Stomach (tissue), 9 donors: Measurements from ENCODE around the gene KLK8. TPM values are rescaled to one million over a fixed set of nuclear protein-coding genes. Genes with fewer than 3 reads are reported as not detected.

ENCODE experiments used
- DNase-seq, 2 donors: peaks; one replicate each; pipeline versions ENCODE4 v3.0.0 to v3.0.0-alpha.2; 2013 to 2019
- H3K27ac ChIP-seq, 5 donors: fragments of 200-600 bp in 4 of 5; sonication (generic) in 4 of 5; one replicate each; pipeline ENCODE4 v1.5.1; 2013 to 2019; ENCODE audit warnings: mild to moderate bottlenecking in 1 of 5, moderate library complexity in 1 of 5
- H3K27me3 ChIP-seq, 3 donors: fragments of 200-600 bp; sonication (generic); one replicate each; pipeline ENCODE4 v1.5.1; 2017 to 2019; ENCODE audit warnings: mixed run types in 1 of 3
- H3K36me3 ChIP-seq, 4 donors: fragments of 200-600 bp; sonication (generic); 1 replicate in 3 of 4; 2 replicates in 1 of 4; pipeline ENCODE4 v1.5.1; 2016 to 2019
- H3K4me1 ChIP-seq, 4 donors: fragments of 200-600 bp; sonication (generic); one replicate each; pipeline ENCODE4 v1.5.1; 2016 to 2019
- H3K4me3 ChIP-seq, 4 donors: fragments of 200-600 bp; sonication (generic) in 3 of 4; one replicate each; pipeline ENCODE4 v1.5.1; 2016 to 2019; ENCODE audit warnings: mild to moderate bottlenecking in 1 of 4
- H3K9me3 ChIP-seq, 4 donors: fragments of 200-600 bp; sonication (generic); one replicate each; pipeline ENCODE4 v1.5.1; 2016 to 2019
- EP300 ChIP-seq: sonication (generic); formaldehyde crosslinking; IDR thresholded peaks from one replicate; pipeline ENCODE4 v1.6.1; 2017; ENCODE audit warnings: antibody characterized with exemption
- POLR2A ChIP-seq, 4 donors: fragments of 450-650 bp; IDR thresholded peaks; one replicate each; pipeline ENCODE4 v1.6.1; 2016; ENCODE audit warnings: antibody characterized with exemption in 4 of 4, control low read depth in 2 of 4, mild to moderate bottlenecking in 1 of 4, moderate library complexity in 1 of 4
- POLR2AphosphoS5 ChIP-seq, 3 donors: sonication (generic); formaldehyde crosslinking; IDR thresholded peaks; one replicate each; pipeline ENCODE4 v1.6.1; 2016; ENCODE audit warnings: antibody characterized with exemption in 3 of 3
- whole genome bisulfite sequencing, 5 donors: extraction: QIAGEN DNeasy Blood & Tissue Kit in 3 of 5; methylation state at CpG; one replicate each; pipeline versions ENCODE4 v1.1.5 to v1.1.7; 2013 to 2018; 5-methylcytosine and 5-hydroxymethylcytosine counted together
- intact Hi-C: fragments of 100-400 bp; cut with DNase I; formaldehyde crosslinking; loops from one replicate; pipeline ENCODE4 v1.15.1; 2023; ENCODE audit warnings: low total_unique reads
- polyA plus RNA-seq, 3 donors: library from polyadenylated mRNA; stranded (reverse); fragments of 200-250 nt; gene quantifications; one replicate each; pipeline ENCODE4 v1.2.3, GENCODE V29; 2013
- total RNA-seq, 5 donors: library from RNA; depleted of rRNA; stranded (reverse); fragments of >200 nt; gene quantifications; one replicate each; pipeline versions ENCODE4 v1.1.0 to v1.2.3, GENCODE V29; 2014 to 2016
- TF ChIP-seq, protein P1 (sequence below), 7 experiments: fragments of 450-650 bp in 4 of 7; fragments of 200-600 bp in 3 of 7; sonication (generic) in 3 of 7; IDR thresholded peaks; one replicate each; pipeline ENCODE4 v1.5.1; 2016 to 2019; ENCODE audit warnings: antibody characterized with exemption in 7 of 7, control low read depth in 2 of 7, mild to moderate bottlenecking in 1 of 7
- donor health status: healthy with polysubstance abuse.
- donor health status: Bipolar disorder and iron deficiency.
- donor health status: healthy.

Gene KLK8
- total and polyA plus RNA-seq, 8 donors, result 116 TPM; not detected in 7

DNA sequence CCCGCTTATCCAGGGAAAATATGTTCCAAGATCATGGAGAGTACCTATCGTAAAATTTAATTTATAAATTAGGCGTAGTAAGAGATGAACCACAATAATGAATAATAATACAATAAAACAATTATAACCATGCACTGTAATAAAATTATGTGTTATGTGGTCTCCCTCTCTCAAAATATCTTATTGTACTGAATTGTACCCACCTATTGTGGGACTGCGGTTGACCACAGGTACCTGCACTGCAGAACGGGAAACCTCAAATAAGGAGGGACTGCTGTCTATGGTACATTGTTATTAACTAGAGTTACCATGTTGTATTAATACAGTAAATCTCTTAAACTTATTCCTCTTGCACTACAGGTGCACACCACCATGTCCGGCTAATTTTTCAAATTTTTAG is 38.7 kb upstream of the KLK8 start:
- no peaks in the 10 kb centered on the region for H3K36me3 ChIP-seq
- no peak overlapping the region for H3K4me3 ChIP-seq
- intact Hi-C loops, result no loop called here
- H3K27me3 ChIP-seq, result peaks cover 0 to 1% (median 0%) of the 10 kb centered on the region in 3 donors
- H3K27ac ChIP-seq, result no peak overlapping the region
- 90 to 95% (median 94%) methylated on average over 6 of the region's 6 CpGs for WGBS, 5 donors
- no peak for TF ChIP-seq POLR2AphosphoS5 (IDR thresholded peaks at IDR 0.05)
- no peak for DNase-seq
- no peaks in the 10 kb centered on the region for H3K9me3 ChIP-seq
- H3K4me1 ChIP-seq, result no peaks in the 10 kb centered on the region

DNA sequence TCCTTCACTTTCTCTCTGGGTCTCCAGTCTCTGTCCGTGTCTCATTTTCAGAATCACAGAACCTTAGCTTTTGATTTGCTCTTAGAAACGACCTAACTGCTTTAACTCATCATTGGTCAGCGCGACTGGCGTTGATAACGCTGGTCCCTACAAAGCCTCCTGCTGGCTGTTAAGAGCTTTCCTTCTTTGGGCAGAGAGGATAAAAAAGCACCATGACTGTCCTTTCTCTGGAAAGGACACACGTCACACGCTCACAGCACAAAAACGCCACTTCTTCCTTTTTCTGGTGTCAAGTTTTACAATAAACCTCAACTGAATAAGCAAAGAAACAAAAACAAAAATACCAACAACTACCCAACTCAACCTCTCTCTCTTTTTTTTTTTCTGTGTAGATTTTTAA is 35.1 kb upstream of the KLK8 start:
- intact Hi-C loops, result no loop called here
- no peak for DNase-seq
- TF ChIP-seq, protein P1, sequence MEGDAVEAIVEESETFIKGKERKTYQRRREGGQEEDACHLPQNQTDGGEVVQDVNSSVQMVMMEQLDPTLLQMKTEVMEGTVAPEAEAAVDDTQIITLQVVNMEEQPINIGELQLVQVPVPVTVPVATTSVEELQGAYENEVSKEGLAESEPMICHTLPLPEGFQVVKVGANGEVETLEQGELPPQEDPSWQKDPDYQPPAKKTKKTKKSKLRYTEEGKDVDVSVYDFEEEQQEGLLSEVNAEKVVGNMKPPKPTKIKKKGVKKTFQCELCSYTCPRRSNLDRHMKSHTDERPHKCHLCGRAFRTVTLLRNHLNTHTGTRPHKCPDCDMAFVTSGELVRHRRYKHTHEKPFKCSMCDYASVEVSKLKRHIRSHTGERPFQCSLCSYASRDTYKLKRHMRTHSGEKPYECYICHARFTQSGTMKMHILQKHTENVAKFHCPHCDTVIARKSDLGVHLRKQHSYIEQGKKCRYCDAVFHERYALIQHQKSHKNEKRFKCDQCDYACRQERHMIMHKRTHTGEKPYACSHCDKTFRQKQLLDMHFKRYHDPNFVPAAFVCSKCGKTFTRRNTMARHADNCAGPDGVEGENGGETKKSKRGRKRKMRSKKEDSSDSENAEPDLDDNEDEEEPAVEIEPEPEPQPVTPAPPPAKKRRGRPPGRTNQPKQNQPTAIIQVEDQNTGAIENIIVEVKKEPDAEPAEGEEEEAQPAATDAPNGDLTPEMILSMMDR (IDR thresholded peaks at IDR 0.05), result no peak
- TF ChIP-seq EP300 (no peak), POLR2AphosphoS5 (IDR thresholded peaks at IDR 0.05) (no peak), POLR2A (IDR thresholded peaks at IDR 0.05) (no peak)
- 35 to 61% (median 52%) methylated on average over 9 of the region's 9 CpGs for WGBS, 5 donors
- Histone ChIP-seq H3K27ac (no peak overlapping the region), H3K36me3 (no peaks in the 10 kb centered on the region), H3K4me3 (no peak overlapping the region), H3K4me1 (no peaks in the 10 kb centered on the region), H3K9me3 (no peaks in the 10 kb centered on the region), H3K27me3 (peaks cover 0 to 26% (median 0%) of the 10 kb centered on the region in 3 donors)

DNA sequence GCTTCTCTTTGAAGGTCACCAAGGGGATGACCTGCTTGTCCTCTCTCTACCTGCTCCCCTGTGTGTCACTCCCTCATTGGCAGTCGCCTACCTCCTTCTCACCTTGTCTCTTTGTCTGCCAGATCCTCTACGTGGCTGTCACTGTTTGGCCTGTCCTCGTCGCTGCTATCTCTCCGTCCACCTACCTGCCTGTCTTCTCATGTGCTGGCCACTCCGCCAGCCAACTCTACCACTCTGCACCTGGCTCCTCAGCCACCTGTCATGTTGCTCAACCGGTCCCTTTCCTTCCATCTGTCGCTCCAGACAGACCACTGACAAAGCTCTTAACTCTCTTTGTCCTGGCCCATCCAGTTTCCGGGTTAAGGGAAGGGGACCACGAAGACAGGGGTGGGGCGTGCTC is 33.3 kb upstream of the KLK8 start, which contains the start of gene KLK12:
Gene KLK12 (minus strand): TSS at position 299 of the 400 bp plus-strand sequence. CDS start 381 bp downstream, outside the sequence.
- no peak within 1 kb of the TSS for H3K4me3 ChIP-seq
- peaks cover 0 to 34% (median 0%) of the 10 kb centered on the region in 3 donors for H3K27me3 ChIP-seq
- no peaks in the 10 kb centered on the region for H3K36me3 ChIP-seq
- no peak within 1 kb of the TSS for H3K27ac ChIP-seq
- DNase-seq, result no peak
- intact Hi-C loops, result no loop called here
- TF ChIP-seq, protein P1 (IDR thresholded peaks at IDR 0.05), result no peak
- TF ChIP-seq POLR2A (IDR thresholded peaks at IDR 0.05) (no peak), POLR2AphosphoS5 (IDR thresholded peaks at IDR 0.05) (no peak), EP300 (no peak)
- H3K9me3 ChIP-seq, result no peaks in the 10 kb centered on the region
- 29 to 46% (median 44%) methylated on average over 11 of the region's 11 CpGs for WGBS, 5 donors
- H3K4me1 ChIP-seq, result no peaks in the 10 kb centered on the region

DNA sequence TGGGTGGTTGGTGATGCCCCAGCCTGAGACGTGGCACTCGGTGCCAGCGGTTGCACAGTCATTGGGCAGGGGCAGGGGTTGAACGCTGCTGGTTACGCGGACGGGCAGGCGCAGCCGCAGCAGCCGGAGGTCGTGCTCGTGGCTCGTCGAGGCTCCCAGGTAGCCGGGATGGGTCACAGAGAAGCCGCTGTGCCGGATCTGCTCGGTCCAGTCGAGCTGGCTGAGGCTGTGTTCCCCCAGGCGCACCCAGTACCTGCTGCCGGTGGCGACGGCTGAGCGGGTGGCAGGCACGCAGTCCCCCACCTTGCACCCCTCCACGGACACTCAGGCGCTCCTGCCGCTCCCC is 30.4 kb upstream of the KLK8 start:
- 89 to 94% (median 92%) methylated on average over 19 to 28 of the region's 28 CpGs for WGBS, 5 donors
- H3K9me3 ChIP-seq, result no peaks in the 10 kb centered on the region
- peaks cover 0 to 56% (median 0%) of the 10 kb centered on the region in 3 donors for H3K27me3 ChIP-seq
- intact Hi-C loops, result no loop called here
- no peak overlapping the region for H3K27ac ChIP-seq
- no peak overlapping the region for H3K4me3 ChIP-seq
- TF ChIP-seq POLR2AphosphoS5 (IDR thresholded peaks at IDR 0.05) (no peak), EP300 (no peak), POLR2A (IDR thresholded peaks at IDR 0.05) (no peak)
- TF ChIP-seq, protein P1 (IDR thresholded peaks at IDR 0.05), result no peak
- H3K36me3 ChIP-seq, result no peaks in the 10 kb centered on the region
- DNase-seq, result no peak
- H3K4me1 ChIP-seq, result peaks cover 0 to 11% (median 2%) of the 10 kb centered on the region in 4 donors

DNA sequence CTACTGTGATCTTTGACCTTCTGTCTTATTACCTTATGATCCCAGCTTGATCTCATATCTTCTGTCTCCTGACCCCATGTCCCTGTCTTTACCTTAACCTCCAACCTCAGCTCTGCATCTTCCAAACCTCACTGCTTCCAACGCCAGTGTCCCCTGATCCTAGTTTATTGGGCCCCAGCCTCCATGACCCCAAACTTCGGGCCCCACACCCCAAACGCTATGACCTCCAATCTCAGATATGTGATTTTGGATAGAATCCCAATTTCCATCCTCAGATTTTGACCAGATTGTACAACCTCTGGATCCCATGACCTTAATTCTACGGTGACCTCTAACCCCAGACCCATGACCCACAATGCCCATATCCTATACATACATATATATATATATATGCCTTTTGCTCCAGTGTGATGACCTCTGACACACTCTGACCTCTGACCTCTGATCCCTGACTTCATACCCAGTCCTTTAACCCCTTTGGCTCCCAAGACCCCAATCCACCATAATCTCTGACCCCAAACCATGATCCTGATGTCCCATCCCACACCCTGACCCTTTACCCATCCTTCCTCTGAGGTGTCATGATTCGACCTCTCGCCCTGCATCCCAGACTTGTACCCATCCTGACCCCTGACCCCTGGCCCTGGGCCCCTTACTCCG is 29.9 kb upstream of the KLK8 start:
- intact Hi-C loops, result no loop called here
- WGBS, 5 donors, result 82 to 93% (median 88%) methylated on average over 6 to 7 of the region's 7 CpGs
- Histone ChIP-seq H3K27ac (no peak overlapping the region), H3K36me3 (no peaks in the 10 kb centered on the region), H3K9me3 (no peaks in the 10 kb centered on the region), H3K4me1 (peaks cover 0 to 11% (median 2%) of the 10 kb centered on the region in 4 donors), H3K4me3 (no peak overlapping the region), H3K27me3 (peaks cover 0 to 60% (median 0%) of the 10 kb centered on the region in 3 donors)
- DNase-seq, result no peak
- TF ChIP-seq POLR2AphosphoS5 (IDR thresholded peaks at IDR 0.05) (no peak), EP300 (no peak), POLR2A (IDR thresholded peaks at IDR 0.05) (no peak)
- TF ChIP-seq, protein P1 (IDR thresholded peaks at IDR 0.05), result no peak
